ENCODE measurements around the gene NR2C1. TPM values are rescaled to one million over a fixed set of nuclear protein-coding genes. Genes with fewer than 3 reads are reported as not detected.

The NR2C1 gene
- total and polyA plus RNA-seq, 9 donors: 20.2 to 42.2 (median 38.2) TPM

DNA sequence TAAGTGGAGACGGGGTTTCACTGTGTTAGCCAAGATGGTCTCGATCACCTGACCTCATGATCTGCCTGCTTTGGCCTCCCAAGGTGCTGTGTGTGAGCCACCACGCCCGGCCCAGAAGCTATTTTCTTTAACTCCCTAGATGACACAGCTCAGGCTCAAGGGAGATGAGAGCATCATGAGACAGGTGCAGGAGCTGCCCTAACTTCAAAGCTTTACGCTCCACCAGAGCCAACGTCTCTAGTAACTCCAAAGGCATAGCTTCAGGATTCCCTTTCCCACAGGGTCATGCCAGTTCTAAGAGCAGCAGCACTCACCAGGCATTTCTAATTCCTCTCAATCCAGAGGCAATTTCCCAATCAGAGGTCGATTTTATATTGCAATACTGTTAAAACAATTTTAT lies 91.0 kb downstream of the NR2C1 start:
- intact Hi-C loops (cut with DNase I): no loop called here
- Histone ChIP-seq H3K9me3 (no peaks in the 10 kb centered on the region), H3K4me1 (ENCODE audit: insufficient read depth) (no peaks in the 10 kb centered on the region), H3K27ac (no peak overlapping the region), H3K4me3 (no peak overlapping the region), H3K27me3 (no peaks in the 10 kb centered on the region), H3K36me3 (no peaks in the 10 kb centered on the region)
- DNase-seq: no peak
- TF ChIP-seq, protein P1, sequence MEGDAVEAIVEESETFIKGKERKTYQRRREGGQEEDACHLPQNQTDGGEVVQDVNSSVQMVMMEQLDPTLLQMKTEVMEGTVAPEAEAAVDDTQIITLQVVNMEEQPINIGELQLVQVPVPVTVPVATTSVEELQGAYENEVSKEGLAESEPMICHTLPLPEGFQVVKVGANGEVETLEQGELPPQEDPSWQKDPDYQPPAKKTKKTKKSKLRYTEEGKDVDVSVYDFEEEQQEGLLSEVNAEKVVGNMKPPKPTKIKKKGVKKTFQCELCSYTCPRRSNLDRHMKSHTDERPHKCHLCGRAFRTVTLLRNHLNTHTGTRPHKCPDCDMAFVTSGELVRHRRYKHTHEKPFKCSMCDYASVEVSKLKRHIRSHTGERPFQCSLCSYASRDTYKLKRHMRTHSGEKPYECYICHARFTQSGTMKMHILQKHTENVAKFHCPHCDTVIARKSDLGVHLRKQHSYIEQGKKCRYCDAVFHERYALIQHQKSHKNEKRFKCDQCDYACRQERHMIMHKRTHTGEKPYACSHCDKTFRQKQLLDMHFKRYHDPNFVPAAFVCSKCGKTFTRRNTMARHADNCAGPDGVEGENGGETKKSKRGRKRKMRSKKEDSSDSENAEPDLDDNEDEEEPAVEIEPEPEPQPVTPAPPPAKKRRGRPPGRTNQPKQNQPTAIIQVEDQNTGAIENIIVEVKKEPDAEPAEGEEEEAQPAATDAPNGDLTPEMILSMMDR (IDR thresholded peaks at IDR 0.05): no peak
- TF ChIP-seq EP300 (IDR thresholded peaks at IDR 0.05): no peak
- TF ChIP-seq POLR2A (IDR thresholded peaks at IDR 0.05): no peak
- WGBS, 3 donors: 65 to 79% (median 66%) methylated on average over 7 of the region's 7 CpGs

DNA sequence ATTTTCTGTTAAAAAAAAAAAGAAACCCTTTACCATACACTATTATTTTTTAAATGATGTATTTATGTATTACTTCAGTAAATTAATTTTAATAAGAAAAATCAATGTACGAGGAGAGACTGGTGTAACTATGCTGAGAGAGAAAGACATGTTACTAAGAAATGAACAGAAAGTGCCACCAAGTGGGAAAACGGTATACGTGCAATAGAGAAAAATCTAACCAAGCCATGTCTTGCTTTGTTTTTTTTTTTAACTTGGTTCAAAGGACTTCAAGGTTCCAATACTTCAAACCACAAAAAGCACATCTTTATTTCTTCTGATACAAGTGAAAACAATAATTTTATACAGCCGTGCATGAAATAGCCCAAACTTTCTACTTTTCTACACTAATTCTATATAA lies 92.8 kb downstream of the NR2C1 start:
- H3K27ac ChIP-seq: no peak overlapping the region
- H3K4me1 ChIP-seq (ENCODE audit: insufficient read depth): no peaks in the 10 kb centered on the region
- H3K9me3 ChIP-seq: no peaks in the 10 kb centered on the region
- 15 to 26% (median 26%) methylated on average over 4 of the region's 4 CpGs for WGBS, 3 donors
- DNase-seq: no peak
- no peaks in the 10 kb centered on the region for H3K36me3 ChIP-seq
- intact Hi-C loops (cut with DNase I): no loop called here
- no peaks in the 10 kb centered on the region for H3K27me3 ChIP-seq
- no peak overlapping the region for H3K4me3 ChIP-seq
- no peak for TF ChIP-seq EP300 (IDR thresholded peaks at IDR 0.05)
- TF ChIP-seq, protein P1 (IDR thresholded peaks at IDR 0.05): no peak
- no peak for TF ChIP-seq POLR2A (IDR thresholded peaks at IDR 0.05)

DNA sequence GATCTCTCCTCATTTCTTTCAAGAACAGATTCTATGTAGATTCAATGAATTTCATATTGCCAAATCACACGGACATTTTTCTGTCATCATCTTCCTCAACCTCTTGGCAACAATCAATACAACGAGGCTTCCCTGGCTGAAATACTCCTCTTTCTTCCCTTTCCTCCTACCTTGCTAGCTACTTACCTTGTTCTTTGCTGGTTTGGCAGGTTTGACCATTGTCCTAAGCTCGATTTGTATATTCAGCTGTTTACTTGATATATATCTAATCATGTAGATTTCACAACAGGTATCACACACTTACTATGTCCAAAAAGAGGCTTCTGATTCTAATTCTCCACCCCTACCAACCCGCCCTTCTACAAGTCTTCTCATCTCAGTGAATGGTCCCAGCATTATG lies 93.5 kb downstream of the NR2C1 start:
- no peak for DNase-seq
- H3K9me3 ChIP-seq: no peaks in the 10 kb centered on the region
- WGBS, 3 donors: 93 to 96% (median 95%) methylated on average over 4 of the region's 4 CpGs
- no peak overlapping the region for H3K27ac ChIP-seq
- no peaks in the 10 kb centered on the region for H3K4me1 ChIP-seq (ENCODE audit: insufficient read depth)
- H3K27me3 ChIP-seq: no peaks in the 10 kb centered on the region
- intact Hi-C loops (cut with DNase I): no loop called here
- H3K36me3 ChIP-seq: no peaks in the 10 kb centered on the region
- TF ChIP-seq, protein P1 (IDR thresholded peaks at IDR 0.05): no peak
- TF ChIP-seq POLR2A (IDR thresholded peaks at IDR 0.05): no peak
- TF ChIP-seq EP300 (IDR thresholded peaks at IDR 0.05): no peak
- no peak overlapping the region for H3K4me3 ChIP-seq

DNA sequence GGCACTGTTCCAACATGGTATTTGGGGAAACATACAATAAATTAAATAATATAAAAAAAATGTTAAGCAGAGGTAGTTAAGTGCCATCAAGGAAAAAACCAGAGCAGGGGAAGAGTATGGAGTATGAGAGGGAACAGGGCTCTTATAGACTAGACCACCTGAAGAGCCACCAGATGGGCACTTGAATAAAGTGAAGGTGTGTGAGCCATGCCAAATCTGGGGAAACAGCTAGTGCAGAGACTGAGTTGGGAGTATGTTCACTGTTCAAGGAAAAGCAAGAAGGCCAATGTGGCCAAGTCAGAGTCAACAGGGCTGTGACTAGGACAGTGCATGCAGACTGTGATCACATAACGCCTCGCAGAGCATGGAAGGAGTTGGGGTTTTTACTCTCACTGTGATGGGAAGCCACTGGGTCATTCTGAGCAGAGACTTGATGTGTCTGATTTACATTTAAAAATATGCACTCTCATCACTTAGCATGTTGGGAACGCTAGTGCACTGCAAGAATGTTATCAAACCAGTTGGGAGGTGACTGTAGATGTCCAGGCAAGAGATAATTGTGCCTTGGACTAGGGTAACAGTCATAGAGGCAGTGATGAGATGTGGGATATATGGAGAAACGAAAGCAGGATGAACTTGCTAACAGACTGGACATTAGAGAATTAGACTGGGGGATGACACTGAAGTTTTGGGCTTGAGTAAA lies 95.5 kb downstream of the NR2C1 start:
- H3K27me3 ChIP-seq: no peaks in the 10 kb centered on the region
- no peak for TF ChIP-seq POLR2A (IDR thresholded peaks at IDR 0.05)
- no peak for TF ChIP-seq EP300 (IDR thresholded peaks at IDR 0.05)
- TF ChIP-seq, protein P1 (IDR thresholded peaks at IDR 0.05): no peak
- 93 to 96% (median 96%) methylated on average over 4 of the region's 4 CpGs for WGBS, 3 donors
- intact Hi-C loops (cut with DNase I): no loop called here
- H3K27ac ChIP-seq: no peak overlapping the region
- H3K4me3 ChIP-seq: no peak overlapping the region
- H3K9me3 ChIP-seq: no peaks in the 10 kb centered on the region
- no peaks in the 10 kb centered on the region for H3K36me3 ChIP-seq
- DNase-seq: no peak
- H3K4me1 ChIP-seq (ENCODE audit: insufficient read depth): peaks cover 3% of the 10 kb centered on the region
